ENCODE measurements around the gene DLGAP1.
"Not testable (repeated sequence)": the region's sequence is repeated elsewhere in the genome, so short reads cannot be mapped to it uniquely, and the experiment has no call there.

DLGAP1 gene

DNA sequence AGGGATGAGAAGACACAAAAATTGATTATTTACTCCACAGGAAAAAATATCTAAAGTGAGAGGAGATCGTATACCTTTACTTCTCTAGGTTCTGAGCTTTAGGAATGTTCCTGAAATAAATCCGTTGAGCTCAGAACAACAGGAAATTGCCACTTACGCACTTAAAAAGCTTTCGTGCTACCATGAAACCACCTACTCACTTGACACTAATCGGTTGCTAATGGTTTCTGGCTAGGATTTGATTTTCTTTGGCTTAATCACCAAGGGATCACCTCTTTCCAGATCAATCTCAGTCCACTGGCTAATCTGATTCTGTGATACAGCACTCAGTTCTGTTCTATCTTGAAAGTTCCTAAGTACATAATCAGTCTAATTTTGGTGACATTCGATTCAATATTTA is 419.6 kb downstream of the DLGAP1 start:
- TF ChIP-seq, protein P1, sequence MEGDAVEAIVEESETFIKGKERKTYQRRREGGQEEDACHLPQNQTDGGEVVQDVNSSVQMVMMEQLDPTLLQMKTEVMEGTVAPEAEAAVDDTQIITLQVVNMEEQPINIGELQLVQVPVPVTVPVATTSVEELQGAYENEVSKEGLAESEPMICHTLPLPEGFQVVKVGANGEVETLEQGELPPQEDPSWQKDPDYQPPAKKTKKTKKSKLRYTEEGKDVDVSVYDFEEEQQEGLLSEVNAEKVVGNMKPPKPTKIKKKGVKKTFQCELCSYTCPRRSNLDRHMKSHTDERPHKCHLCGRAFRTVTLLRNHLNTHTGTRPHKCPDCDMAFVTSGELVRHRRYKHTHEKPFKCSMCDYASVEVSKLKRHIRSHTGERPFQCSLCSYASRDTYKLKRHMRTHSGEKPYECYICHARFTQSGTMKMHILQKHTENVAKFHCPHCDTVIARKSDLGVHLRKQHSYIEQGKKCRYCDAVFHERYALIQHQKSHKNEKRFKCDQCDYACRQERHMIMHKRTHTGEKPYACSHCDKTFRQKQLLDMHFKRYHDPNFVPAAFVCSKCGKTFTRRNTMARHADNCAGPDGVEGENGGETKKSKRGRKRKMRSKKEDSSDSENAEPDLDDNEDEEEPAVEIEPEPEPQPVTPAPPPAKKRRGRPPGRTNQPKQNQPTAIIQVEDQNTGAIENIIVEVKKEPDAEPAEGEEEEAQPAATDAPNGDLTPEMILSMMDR (IDR thresholded peaks at IDR 0.05; ENCODE audit: low read depth, low read length), result no peak
- H3K9me3 ChIP-seq, result no peaks in the 10 kb centered on the region
- H3K4me1 ChIP-seq, result no peaks in the 10 kb centered on the region
- no peaks in the 10 kb centered on the region for H3K27me3 ChIP-seq
- H3K36me3 ChIP-seq, result no peaks in the 10 kb centered on the region
- no peak for DNase-seq
- H3K4me3 ChIP-seq (ENCODE audit: low read depth, low read length), result no peak overlapping the region

DNA sequence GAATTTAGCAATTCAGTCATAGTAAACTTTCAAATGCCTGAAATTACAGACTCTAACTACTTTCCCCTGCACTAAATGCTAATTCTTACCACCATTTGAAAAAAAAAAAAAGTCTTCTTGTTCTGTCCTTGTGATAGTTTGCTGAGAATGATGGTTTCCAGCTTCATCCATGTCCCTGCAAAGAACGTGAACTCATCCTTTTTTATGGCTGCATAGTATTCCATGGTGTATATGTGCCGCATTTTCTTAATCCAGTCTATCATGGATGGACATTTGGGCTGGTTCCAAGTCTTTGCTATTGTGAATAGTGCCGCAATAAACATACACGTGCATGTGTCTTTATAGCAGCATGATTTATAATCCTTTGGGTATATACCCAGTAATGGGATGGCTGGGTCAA is 420.3 kb downstream of the DLGAP1 start:
- H3K9me3 ChIP-seq; H3K4me1 ChIP-seq; H3K36me3 ChIP-seq; DNase-seq; H3K4me3 ChIP-seq (ENCODE audit: low read depth, low read length); H3K27me3 ChIP-seq: not testable (repeated sequence)

DNA sequence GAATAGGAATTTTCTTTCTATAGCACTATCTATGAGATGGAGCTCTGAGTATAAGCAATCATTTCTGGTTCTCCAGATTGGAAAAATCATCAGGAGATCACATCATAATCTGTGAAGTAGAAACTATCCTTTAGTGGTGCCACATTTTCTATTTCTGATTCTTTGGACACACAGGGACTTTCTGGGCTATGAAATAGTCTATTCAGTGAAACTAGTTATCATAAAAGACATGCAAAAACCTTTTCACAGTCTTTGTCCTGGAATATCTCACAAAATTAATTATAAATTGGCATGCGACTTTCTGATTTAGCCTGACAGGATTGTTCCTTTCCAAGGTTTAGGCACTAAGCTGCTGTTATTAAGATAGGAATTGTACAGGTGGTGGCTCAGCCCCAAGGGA is 428.6 kb downstream of the DLGAP1 start:
- DNase-seq, result no peak
- Histone ChIP-seq H3K9me3 (no peaks in the 10 kb centered on the region), H3K4me3 (ENCODE audit: low read depth, low read length) (no peak overlapping the region), H3K27me3 (no peaks in the 10 kb centered on the region), H3K4me1 (no peaks in the 10 kb centered on the region), H3K36me3 (no peaks in the 10 kb centered on the region)
- TF ChIP-seq, protein P1 (IDR thresholded peaks at IDR 0.05; ENCODE audit: low read depth, low read length), result no peak

- Histone ChIP-seq H3K4me1 (no peaks in the 10 kb centered on the region), H3K36me3 (no peaks in the 10 kb centered on the region), H3K9me3 (no peaks in the 10 kb centered on the region), H3K27me3 (no peaks in the 10 kb centered on the region), H3K4me3 (ENCODE audit: low read depth, low read length) (no peak overlapping the region)
- TF ChIP-seq, protein P1 (IDR thresholded peaks at IDR 0.05; ENCODE audit: low read depth, low read length), result no peak
- no peak for DNase-seq
Observed at GRCh38 chr18:4024702-4025101, 430.4 kb downstream of the DLGAP1 start.

DNA sequence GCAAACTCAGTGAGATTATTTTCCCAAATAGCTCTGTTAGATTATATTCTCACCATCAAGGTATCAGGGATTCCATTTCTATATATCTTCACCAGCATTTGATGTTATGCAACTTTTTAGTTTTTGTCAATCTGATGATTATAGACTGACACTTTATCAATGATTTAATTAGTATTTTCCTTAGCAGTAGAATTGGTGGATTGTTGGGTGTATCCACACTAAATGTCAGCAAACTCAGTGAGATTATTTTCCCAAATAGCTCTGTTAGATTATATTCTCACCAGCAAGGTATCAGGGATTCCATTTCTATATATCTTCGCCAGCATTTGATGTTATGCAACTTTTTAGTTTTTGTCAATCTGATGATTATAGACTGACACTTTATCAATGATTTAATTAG is 432.4 kb downstream of the DLGAP1 start:
- not testable (repeated sequence) for H3K27me3 ChIP-seq; H3K36me3 ChIP-seq; H3K4me3 ChIP-seq (ENCODE audit: low read depth, low read length); DNase-seq; H3K9me3 ChIP-seq; H3K4me1 ChIP-seq

- no peaks in the 10 kb centered on the region for H3K9me3 ChIP-seq
- no peaks in the 10 kb centered on the region for H3K27me3 ChIP-seq
- no peak overlapping the region for H3K4me3 ChIP-seq (ENCODE audit: low read depth, low read length)
- H3K36me3 ChIP-seq, result no peaks in the 10 kb centered on the region
- H3K4me1 ChIP-seq, result no peaks in the 10 kb centered on the region
- TF ChIP-seq, protein P1 (IDR thresholded peaks at IDR 0.05; ENCODE audit: low read depth, low read length), result no peak
- DNase-seq, result no peak
Observed at GRCh38 chr18:4020026-4020425, 435.1 kb downstream of the DLGAP1 start.

GRCh38 chr18:4017480-4017879 is 437.6 kb downstream of the DLGAP1 start:
- TF ChIP-seq, protein P1 (IDR thresholded peaks at IDR 0.05; ENCODE audit: low read depth, low read length), result no peak
- no peaks in the 10 kb centered on the region for H3K27me3 ChIP-seq
- no peaks in the 10 kb centered on the region for H3K36me3 ChIP-seq
- DNase-seq, result no peak
- H3K9me3 ChIP-seq, result no peaks in the 10 kb centered on the region
- no peaks in the 10 kb centered on the region for H3K4me1 ChIP-seq
- no peak overlapping the region for H3K4me3 ChIP-seq (ENCODE audit: low read depth, low read length)
